Measurements from ENCODE around the gene SHTN1. TPM values are rescaled to one million over a fixed set of nuclear protein-coding genes. Genes with fewer than 3 reads are reported as not detected.

SHTN1 gene
- total and polyA plus RNA-seq, 10 of the 15 experiments (the other 5 are each of a cell fraction or from before 2014, with no cell fraction given): 0.79 to 4.0 (median 2.0) TPM

GRCh38 chr10:116866066-116866465, 138.9 kb downstream of the SHTN1 start:
- H3K27ac ChIP-seq (ENCODE audit: control insufficient read depth, insufficient read depth): no peak overlapping the region
- FAIRE-seq (no peak), DNase-seq (ENCODE audit: low read depth, low spot score) (no peak), ATAC-seq (no peak)
- no peak overlapping the region for H3K4me2 ChIP-seq (ENCODE audit: control insufficient read depth, insufficient read depth)
- H3K4me1 ChIP-seq (ENCODE audit: control insufficient read depth, insufficient read depth, low read length): no peaks in the 10 kb centered on the region
- no peaks in the 10 kb centered on the region for H4K20me1 ChIP-seq (ENCODE audit: control insufficient read depth, insufficient read depth)
- H3K9ac ChIP-seq (ENCODE audit: control insufficient read depth, insufficient read depth, low read length): no peak overlapping the region
- H3K9me3 ChIP-seq (replicated peaks; ENCODE audit: control insufficient read depth, insufficient read depth, low read length): no peaks in the 10 kb centered on the region
- TF ChIP-seq TAF1 (IDR thresholded peaks at IDR 0.05; ENCODE audit: borderline replicate concordance, low read depth, low read length): no peak
- no peak for TF ChIP-seq ZNF217 (IDR thresholded peaks at IDR 0.05)
- TF ChIP-seq RAD21 (IDR thresholded peaks at IDR 0.05; ENCODE audit: insufficient read depth, low read depth, low read length): no peak
- no peak for TF ChIP-seq BRCA1 (IDR thresholded peaks at IDR 0.05; ENCODE audit: low read depth, low read length)
- TF ChIP-seq NR2C2 (IDR thresholded peaks at IDR 0.05; ENCODE audit: borderline replicate concordance, control insufficient read depth, insufficient read length, low read depth): no peak
- no peaks in the 10 kb centered on the region for H3K79me2 ChIP-seq (ENCODE audit: control insufficient read depth, insufficient read depth, low read length)
- H3K4me3 ChIP-seq: no peak overlapping the region
- intact Hi-C loops (cut with micrococcal nuclease; ENCODE audit: unreplicated experiment): no loop called here
- 4% methylated on average over 2 of the region's 2 CpGs for WGBS (ENCODE audit: insufficient coverage, insufficient replicate concordance, low lambda C conversion rate, missing lambda C conversion rate)
- RAD21 ChIA-PET (ENCODE audit: unreplicated experiment): no interaction called here
- no peaks in the 10 kb centered on the region for H3K36me3 ChIP-seq (ENCODE audit: control insufficient read depth in 2 of 2, insufficient read depth in 2 of 2, low read length in 1 of 2)
- POLR2A ChIA-PET: no interaction called here
- in situ Hi-C loops (cut with MboI): no loop called here
- CTCF ChIA-PET: interaction anchor here (0.7 kb wide), 1 partner anchor 304 kb away, joined by 3 read pairs; no protein-coding TSS in a partner anchor
- no peak overlapping the region for H2AFZ ChIP-seq (ENCODE audit: control insufficient read depth, low read depth, low read length)
- no TSS peak for BruUV-seq (replicated peaks)
- no peaks in the 10 kb centered on the region; a peak in 2 of 4 replicates for H3K27me3 ChIP-seq (replicated peaks in 1 of 2; ENCODE audit: control insufficient read depth in 2 of 2, insufficient read depth in 2 of 2, low read length in 1 of 2)
- SMC1A ChIA-PET (ENCODE audit: uncharacterized antibody, unreplicated experiment): no interaction called here

GRCh38 chr10:116864436-116864835, 140.6 kb downstream of the SHTN1 start:
- no TSS peak for BruUV-seq (replicated peaks)
- no peaks in the 10 kb centered on the region for H4K20me1 ChIP-seq (ENCODE audit: control insufficient read depth, insufficient read depth)
- H3K36me3 ChIP-seq (ENCODE audit: control insufficient read depth in 2 of 2, insufficient read depth in 2 of 2, low read length in 1 of 2): no peaks in the 10 kb centered on the region
- no peak overlapping the region for H3K27ac ChIP-seq (ENCODE audit: control insufficient read depth, insufficient read depth)
- 38% methylated on average over 4 of the region's 4 CpGs for WGBS (ENCODE audit: insufficient coverage, insufficient replicate concordance, low lambda C conversion rate, missing lambda C conversion rate)
- intact Hi-C loops (cut with micrococcal nuclease; ENCODE audit: unreplicated experiment) (no loop called here), in situ Hi-C loops (cut with MboI) (no loop called here)
- ChIA-PET POLR2A (no interaction called here), SMC1A (ENCODE audit: uncharacterized antibody, unreplicated experiment) (no interaction called here), RAD21 (ENCODE audit: unreplicated experiment) (no interaction called here), CTCF (interaction anchor here (1.1 kb wide), 1 partner anchor 310 kb away, joined by 3 read pairs; no protein-coding TSS in a partner anchor)
- no peak overlapping the region for H3K9ac ChIP-seq (ENCODE audit: control insufficient read depth, insufficient read depth, low read length)
- ATAC-seq (no peak), FAIRE-seq (no peak), DNase-seq (ENCODE audit: low read depth, low spot score) (no peak)
- no peaks in the 10 kb centered on the region for H3K9me3 ChIP-seq (replicated peaks; ENCODE audit: control insufficient read depth, insufficient read depth, low read length)
- H3K4me1 ChIP-seq (ENCODE audit: control insufficient read depth, insufficient read depth, low read length): no peaks in the 10 kb centered on the region
- no peak overlapping the region for H3K4me2 ChIP-seq (ENCODE audit: control insufficient read depth, insufficient read depth)
- no peak overlapping the region for H3K4me3 ChIP-seq
- no peak overlapping the region for H2AFZ ChIP-seq (ENCODE audit: control insufficient read depth, low read depth, low read length)
- no peaks in the 10 kb centered on the region for H3K79me2 ChIP-seq (ENCODE audit: control insufficient read depth, insufficient read depth, low read length)
- H3K27me3 ChIP-seq (replicated peaks in 1 of 2; ENCODE audit: control insufficient read depth in 2 of 2, insufficient read depth in 2 of 2, low read length in 1 of 2): no peaks in the 10 kb centered on the region; a peak in 2 of 4 replicates
- no peak for TF ChIP-seq BCLAF1 (IDR thresholded peaks at IDR 0.05)
- TF ChIP-seq POLR2A (IDR thresholded peaks at IDR 0.05; ENCODE audit: low read depth, low read length): no peak
- no peak for TF ChIP-seq ZBTB4 (CRISPR knock-in tag; IDR thresholded peaks at IDR 0.05)
- no peak for TF ChIP-seq MEF2A (IDR thresholded peaks at IDR 0.05; ENCODE audit: insufficient read depth, low read depth, low read length)
- no peak for TF ChIP-seq CREM (IDR thresholded peaks at IDR 0.05; ENCODE audit: low read depth)
- no peak for TF ChIP-seq RFX5 (IDR thresholded peaks at IDR 0.05; ENCODE audit: low read depth, low read length)

Measured in GM12878 (cell line).